A549 treated with DMSO at 1 μM for 4 hours (cell line): Measurements from ENCODE around the gene MINDY4. TPM values are rescaled to one million over a fixed set of nuclear protein-coding genes. Genes with fewer than 3 reads are reported as not detected.

ENCODE experiments used
- total RNA-seq: library from RNA; stranded (reverse); fragments of 200-300 nt; extraction: Qiagen RNA extraction; gene quantifications from 5 replicates; pipeline ENCODE4 v1.2.3, GENCODE V29; 2022; ENCODE audit warnings: low read depth

Gene MINDY4
- total RNA-seq, result 2.6 to 3.5 TPM (median 3.2 TPM) in 5 replicates

GRCh38 chr7:30771174-30771879, at the start of gene MINDY4:
MINDY4 (plus strand) TSS chr7:30771417; CDS start chr7:30771494, 77 bp downstream.

GRCh38 chr7:30751696-30752273, 19.4 kb upstream of the MINDY4 start, which contains the start of gene INMT:
INMT (plus strand) TSS chr7:30752135; CDS start chr7:30752151, 16 bp downstream.

GRCh38 chr7:30911561-30911969, 140.3 kb downstream of the MINDY4 start, which contains the start of gene AQP1:
AQP1 (plus strand) TSS chr7:30911853; CDS start chr7:30911910, 57 bp downstream.

Other genes with a start within 250 kb of the MINDY4 start
- gene GARS1, start 176.5 kb upstream of the MINDY4 start, total RNA-seq, result 140 to 158 TPM (median 154 TPM) in 5 replicates
- not detected in 5 replicates for gene CRHR2, start 89.0 kb upstream of the MINDY4 start, total RNA-seq
- not detected in 5 replicates for gene INMT, start 19.3 kb upstream of the MINDY4 start, total RNA-seq
- gene AQP1, start 140.4 kb downstream of the MINDY4 start, total RNA-seq, result 0.41 to 0.88 TPM (median 0.44 TPM) in 5 replicates
- gene GHRHR, start 192.5 kb downstream of the MINDY4 start, total RNA-seq, result not detected in 5 replicates